ENCODE data around the gene PRR36. TPM values are rescaled to one million over a fixed set of nuclear protein-coding genes. Genes with fewer than 3 reads are reported as not detected.
A peak's percentile ranks its signal among the peaks of the same experiment; 100 is the strongest.

Gene PRR36
- total RNA-seq, 3 donors from 2014 or later: 0.22 to 0.58 (median 0.23) TPM

- intact Hi-C loops (cut with DNase I, micrococcal nuclease): loop anchor here in 1 of 2 donors (10.0 kb wide), 1 partner anchor 49 kb away; no protein-coding TSS in a partner anchor
- peaks cover 21% of the 10 kb centered on the region for H3K4me1 ChIP-seq (ENCODE audit: low read depth)
These were observed 29.3 kb upstream of the PRR36 start, which contains the start of gene MAP2K7 for GRCh38 chr19:7903244-7904073. Gene MAP2K7, plus strand, starts transcription at chr19:7903877. Its CDS starts 68 bp downstream, at chr19:7903945.

GRCh38 chr19:7902796-7903243 lies 28.6 kb upstream of the PRR36 start:
- Histone ChIP-seq H3K36me3 (ENCODE audit: low read depth) (peaks cover 6% of the 10 kb centered on the region), H3K4me3 (peak overlapping the region; percentile 54), H3K9me3 (no peaks in the 10 kb centered on the region), H3K4me1 (ENCODE audit: low read depth) (peaks cover 21% of the 10 kb centered on the region)
- intact Hi-C loops (cut with DNase I, micrococcal nuclease): loop anchor here in 1 of 2 donors (10.0 kb wide), 1 partner anchor 48 kb away; no protein-coding TSS in a partner anchor
- TF ChIP-seq CTCF (IDR thresholded peaks at IDR 0.05): no peak
- ATAC-seq (no peak), DNase-seq (no peak)

More at GRCh38 chr19:7903244-7904073, 29.3 kb upstream of the PRR36 start, which contains the start of gene MAP2K7:
- H3K4me3 ChIP-seq: peak within 1 kb of the TSS; percentile 54
- ATAC-seq (peak; percentile 94), DNase-seq (peak; percentile 100)
- no peaks in the 10 kb centered on the region for H3K9me3 ChIP-seq
- TF ChIP-seq CTCF (IDR thresholded peaks at IDR 0.05): peak; percentile 63
- H3K36me3 ChIP-seq (ENCODE audit: low read depth): peaks cover 6% of the 10 kb centered on the region

GRCh38 chr19:7901337-7901736 lies 27.1 kb upstream of the PRR36 start:
- intact Hi-C loops (cut with DNase I, micrococcal nuclease): loop anchor here in 1 of 2 donors (10.0 kb wide), 1 partner anchor 47 kb away; no protein-coding TSS in a partner anchor
- no peak for ATAC-seq
- peaks cover 21% of the 10 kb centered on the region for H3K4me1 ChIP-seq (ENCODE audit: low read depth)
- TF ChIP-seq CTCF (IDR thresholded peaks at IDR 0.05): no peak
- no peaks in the 10 kb centered on the region for H3K9me3 ChIP-seq
- DNase-seq: no peak
- H3K4me3 ChIP-seq: no peak overlapping the region
- peaks cover 6% of the 10 kb centered on the region for H3K36me3 ChIP-seq (ENCODE audit: low read depth)

GRCh38 chr19:7900931-7901330 lies 26.7 kb upstream of the PRR36 start:
- TF ChIP-seq CTCF (IDR thresholded peaks at IDR 0.05): no peak
- H3K36me3 ChIP-seq (ENCODE audit: low read depth): peaks cover 6% of the 10 kb centered on the region
- intact Hi-C loops (cut with DNase I, micrococcal nuclease): loop anchor here in 1 of 2 donors (10.0 kb wide), 1 partner anchor 46 kb away; no protein-coding TSS in a partner anchor
- DNase-seq (no peak), ATAC-seq (no peak)
- peaks cover 21% of the 10 kb centered on the region for H3K4me1 ChIP-seq (ENCODE audit: low read depth)
- no peaks in the 10 kb centered on the region for H3K9me3 ChIP-seq
- H3K4me3 ChIP-seq: no peak overlapping the region

- Histone ChIP-seq H3K36me3 (ENCODE audit: low read depth) (peaks cover 6% of the 10 kb centered on the region), H3K4me1 (ENCODE audit: low read depth) (peaks cover 21% of the 10 kb centered on the region), H3K9me3 (no peaks in the 10 kb centered on the region), H3K4me3 (no peak overlapping the region)
- DNase-seq: peak in 1 of 3 donors; percentile 57
- ATAC-seq: no peak
- intact Hi-C loops (cut with DNase I, micrococcal nuclease): loop anchor here in 1 of 2 donors (10.0 kb wide), 1 partner anchor 46 kb away; no protein-coding TSS in a partner anchor
- TF ChIP-seq CTCF (IDR thresholded peaks at IDR 0.05): no peak
These were observed 26.2 kb upstream of the PRR36 start for GRCh38 chr19:7900401-7900870.
